Breast epithelium (tissue), 3 donors: Measurements from ENCODE around the gene FAM9B.

ENCODE experiments used
- CTCF ChIP-seq, 3 donors: fragments of 450-650 bp; IDR thresholded peaks; one replicate each; pipeline ENCODE4 v1.5.1; 2016 to 2017; ENCODE audit warnings: antibody characterized with exemption in 3 of 3, mild to moderate bottlenecking in 3 of 3, moderate library complexity in 3 of 3
- POLR2A ChIP-seq: fragments of 450-650 bp; IDR thresholded peaks from one replicate; pipeline ENCODE4 v1.6.1; 2016; ENCODE audit warnings: antibody characterized with exemption, mild to moderate bottlenecking, moderate library complexity
- POLR2AphosphoS5 ChIP-seq, 3 donors: sonication (generic); formaldehyde crosslinking; IDR thresholded peaks; one replicate each; pipeline ENCODE4 v1.6.1; 2017; ENCODE audit warnings: antibody characterized with exemption in 3 of 3

DNA sequence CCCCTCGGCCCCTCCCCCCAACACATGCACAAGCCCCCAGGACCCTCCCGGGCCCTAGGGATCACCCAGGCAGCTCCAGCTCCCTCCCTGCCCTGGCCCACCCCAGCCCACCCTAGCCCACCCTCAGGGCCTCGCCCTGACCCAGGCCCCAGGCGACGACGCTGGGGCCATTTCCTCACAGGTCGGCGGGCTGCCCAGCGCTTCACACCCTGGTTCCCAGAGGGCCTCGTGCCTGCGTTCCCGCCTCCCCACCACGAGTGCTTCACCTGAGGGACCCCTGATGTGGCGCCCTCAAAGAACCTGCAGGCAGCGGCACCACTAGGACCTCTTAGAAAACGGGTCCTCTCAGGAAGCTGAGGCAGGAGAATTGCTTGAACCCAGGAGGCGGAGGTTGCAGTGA is 341 bp downstream of the FAM9B start:
- TF ChIP-seq CTCF (IDR thresholded peaks at IDR 0.05) (no peak), POLR2A (no peak), POLR2AphosphoS5 (IDR thresholded peaks at IDR 0.05) (no peak)
